Measurements from ENCODE around the gene MPPED1.

The MPPED1 gene

DNA sequence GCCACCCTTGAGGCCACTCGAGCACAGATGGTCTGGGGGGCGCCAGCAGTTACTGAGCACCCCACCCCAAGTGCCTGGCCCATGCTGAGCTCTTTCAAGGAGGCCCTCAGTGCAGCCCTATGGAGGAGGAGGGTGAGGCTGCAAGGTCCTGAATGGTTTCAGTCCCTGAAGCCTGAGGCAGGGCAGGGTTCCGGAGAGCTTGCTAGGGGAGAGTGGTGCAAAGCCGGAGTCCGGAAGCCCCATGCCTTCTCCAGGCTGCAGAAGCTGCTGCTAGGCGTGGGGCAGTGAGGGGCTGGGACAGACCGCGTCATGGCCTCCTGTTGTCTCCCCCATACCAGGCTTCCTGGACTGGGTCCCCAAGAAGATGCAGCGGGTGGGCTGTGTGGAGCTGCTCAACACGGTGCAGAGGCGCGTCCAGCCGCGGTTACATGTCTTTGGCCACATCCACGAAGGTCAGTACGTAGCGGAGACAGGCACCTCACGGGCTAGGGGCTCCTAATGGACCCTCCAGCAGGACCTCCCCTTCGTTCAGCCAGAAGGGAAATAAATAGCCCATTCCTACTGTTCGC, 90.6 kb downstream of the MPPED1 start:
- TF ChIP-seq CTCF (IDR thresholded peaks at IDR 0.05; ENCODE audit: low read depth, low read length), result no peak
- no peak for DNase-seq (ENCODE audit: extremely low read depth, low read depth)

DNA sequence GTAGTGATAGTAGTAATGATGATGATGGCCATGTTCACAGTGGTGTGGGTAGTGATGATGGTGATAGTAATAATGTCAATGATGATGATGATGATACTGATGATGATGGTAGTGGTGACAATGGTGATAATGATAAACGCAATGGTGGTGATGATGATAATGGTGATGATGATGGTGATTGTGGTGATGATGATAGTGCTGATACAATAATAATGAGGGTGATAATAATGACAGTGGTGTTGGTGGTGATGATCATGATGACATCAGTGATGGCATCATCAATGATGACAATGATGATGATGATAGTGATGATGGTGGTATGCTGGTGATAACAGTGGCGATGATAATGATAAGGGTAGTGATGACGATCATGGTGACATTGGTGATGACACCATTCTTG, 92.3 kb downstream of the MPPED1 start:
- DNase-seq (ENCODE audit: extremely low read depth, low read depth), result no peak
- no peak for TF ChIP-seq CTCF (IDR thresholded peaks at IDR 0.05; ENCODE audit: low read depth, low read length)

DNA sequence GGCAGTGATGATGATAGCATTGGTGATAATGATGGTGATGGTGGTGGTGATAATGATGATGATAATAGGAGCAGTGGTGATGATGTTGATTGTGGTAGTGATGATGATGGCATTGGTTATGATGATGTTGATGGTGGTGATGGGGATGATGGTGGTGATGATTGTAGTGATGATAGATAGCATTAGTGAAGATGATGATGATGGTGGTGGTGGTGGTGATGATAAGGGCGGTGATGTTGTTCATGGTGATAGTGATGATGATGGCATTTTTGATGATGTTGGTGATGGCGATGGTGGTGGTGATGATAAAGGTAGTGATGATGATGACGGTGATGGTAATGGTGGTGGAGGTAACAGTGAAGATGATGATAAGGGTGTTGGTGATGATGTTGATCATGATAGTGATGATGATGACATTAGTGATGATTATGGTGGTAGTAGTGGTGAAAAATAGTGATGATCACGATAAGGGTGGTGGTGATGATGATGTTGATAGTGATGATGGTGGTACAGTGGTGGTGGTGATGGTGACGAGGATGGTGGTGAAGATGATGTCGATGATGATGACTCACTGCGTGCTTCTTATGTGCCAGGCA, 93.0 kb downstream of the MPPED1 start:
- TF ChIP-seq CTCF (IDR thresholded peaks at IDR 0.05; ENCODE audit: low read depth, low read length), result no peak
- DNase-seq (ENCODE audit: extremely low read depth, low read depth), result no peak

DNA sequence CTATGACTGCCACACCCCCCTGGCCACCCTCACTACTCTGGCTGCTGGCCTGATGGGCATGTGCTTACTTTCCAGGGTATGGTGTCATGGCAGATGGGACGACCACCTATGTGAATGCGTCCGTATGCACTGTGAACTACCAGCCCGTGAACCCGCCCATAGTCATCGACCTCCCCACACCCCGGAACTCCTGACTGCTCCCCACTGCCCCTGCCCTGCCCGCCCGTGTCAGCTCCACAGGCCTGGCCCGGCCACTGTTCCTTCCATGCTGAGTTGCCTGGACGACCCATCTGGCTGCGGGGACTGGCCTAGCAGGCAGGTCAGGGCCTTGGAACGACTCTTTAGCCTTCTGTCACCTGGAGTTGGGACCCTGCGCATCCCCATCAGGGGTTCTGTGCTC, 93.6 kb downstream of the MPPED1 start:
- no peak for DNase-seq (ENCODE audit: extremely low read depth, low read depth)
- no peak for TF ChIP-seq CTCF (IDR thresholded peaks at IDR 0.05; ENCODE audit: low read depth, low read length)

DNA sequence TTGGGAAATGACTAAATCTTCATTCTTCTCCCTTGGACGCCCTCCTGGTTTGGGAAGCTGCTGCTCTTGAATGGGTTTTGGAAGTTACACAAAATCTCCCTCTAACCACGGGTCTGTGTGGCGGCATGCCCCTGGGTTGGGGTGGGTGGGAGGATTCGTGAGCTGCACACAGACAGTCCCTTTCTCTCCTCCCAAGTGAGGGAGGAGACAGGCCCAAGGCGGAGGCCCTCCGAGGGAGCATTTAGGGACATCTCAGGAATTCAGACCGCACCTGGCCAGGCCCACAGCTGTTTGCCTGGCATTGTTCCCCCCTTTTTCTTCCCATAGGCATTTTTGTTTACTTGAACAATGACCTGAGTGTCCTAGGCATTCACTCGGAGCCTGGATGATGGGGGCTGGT, 94.1 kb downstream of the MPPED1 start:
- DNase-seq (ENCODE audit: extremely low read depth, low read depth), result no peak
- TF ChIP-seq CTCF (IDR thresholded peaks at IDR 0.05; ENCODE audit: low read depth, low read length), result no peak

- TF ChIP-seq CTCF (IDR thresholded peaks at IDR 0.05; ENCODE audit: low read depth, low read length), result no peak
- no peak for DNase-seq (ENCODE audit: extremely low read depth, low read depth)
Measured at GRCh38 chr22:43506487-43506886, 94.7 kb downstream of the MPPED1 start.

DNA sequence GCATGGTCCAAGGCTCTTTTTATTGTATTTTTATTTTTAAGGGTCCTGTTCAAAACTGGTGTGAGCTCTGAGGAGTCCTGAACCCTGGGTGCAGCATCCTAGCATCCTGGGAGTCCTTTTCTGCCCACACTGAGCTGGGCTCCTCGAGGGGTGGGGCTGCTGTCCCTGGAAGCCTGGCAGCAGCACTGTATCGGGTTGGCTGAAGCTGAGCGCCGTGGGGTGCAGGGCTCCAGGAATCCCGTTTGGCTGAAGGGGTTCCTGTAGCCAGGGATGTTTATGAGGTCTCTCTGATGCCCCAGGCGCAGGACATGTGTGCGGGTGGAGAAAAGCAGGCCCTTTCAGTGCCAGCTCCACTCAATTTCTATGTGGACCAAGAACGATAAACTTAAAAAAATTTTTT, 95.4 kb downstream of the MPPED1 start:
- no peak for TF ChIP-seq CTCF (IDR thresholded peaks at IDR 0.05; ENCODE audit: low read depth, low read length)
- DNase-seq (ENCODE audit: extremely low read depth, low read depth), result no peak
